ENCODE data around the gene TMC3.

TMC3 gene

GRCh38 chr15:81315452-81316175, 58.4 kb downstream of the TMC3 start:
- H3K27ac ChIP-seq (ENCODE audit: low read depth, low read length): no peak overlapping the region
- no peaks in the 10 kb centered on the region for H3K27me3 ChIP-seq (ENCODE audit: control insufficient read depth in 1 of 2, insufficient read depth in 2 of 2, low read length in 2 of 2)
- H3K36me3 ChIP-seq (ENCODE audit: control insufficient read depth in 1 of 2, insufficient read depth in 2 of 2, low read length in 2 of 2): peaks cover 32 to 84% of the 10 kb centered on the region in 2 donors
- no peak overlapping the region for H3K4me3 ChIP-seq (ENCODE audit: low read depth in 1 of 2, low read length in 2 of 2)
- H3K9me3 ChIP-seq (ENCODE audit: control insufficient read depth in 1 of 2, low read length in 2 of 2): no peaks in the 10 kb centered on the region
- H3K4me1 ChIP-seq (ENCODE audit: control insufficient read depth in 1 of 2, insufficient read depth in 2 of 2, low read length in 2 of 2): peaks cover 9 to 11% of the 10 kb centered on the region in 2 donors
- no peak overlapping the region for H3K9ac ChIP-seq (ENCODE audit: low read depth in 1 of 2, low read length in 2 of 2)

GRCh38 chr15:81314378-81314777, 59.6 kb downstream of the TMC3 start:
- Histone ChIP-seq H3K27me3 (ENCODE audit: control insufficient read depth in 1 of 2, insufficient read depth in 2 of 2, low read length in 2 of 2) (no peaks in the 10 kb centered on the region), H3K4me3 (ENCODE audit: low read depth in 1 of 2, low read length in 2 of 2) (no peak overlapping the region), H3K27ac (ENCODE audit: low read depth, low read length) (no peak overlapping the region), H3K9ac (ENCODE audit: low read depth in 1 of 2, low read length in 2 of 2) (no peak overlapping the region), H3K9me3 (ENCODE audit: control insufficient read depth in 1 of 2, low read length in 2 of 2) (no peaks in the 10 kb centered on the region), H3K36me3 (ENCODE audit: control insufficient read depth in 1 of 2, insufficient read depth in 2 of 2, low read length in 2 of 2) (peaks cover 27 to 83% of the 10 kb centered on the region in 2 donors), H3K4me1 (ENCODE audit: control insufficient read depth in 1 of 2, insufficient read depth in 2 of 2, low read length in 2 of 2) (peaks cover 9 to 11% of the 10 kb centered on the region in 2 donors)

- Histone ChIP-seq H3K36me3 (ENCODE audit: control insufficient read depth in 1 of 2, insufficient read depth in 2 of 2, low read length in 2 of 2) (peaks cover 27 to 83% of the 10 kb centered on the region in 2 donors), H3K9ac (ENCODE audit: low read depth in 1 of 2, low read length in 2 of 2) (no peak overlapping the region), H3K27ac (ENCODE audit: low read depth, low read length) (no peak overlapping the region), H3K9me3 (ENCODE audit: control insufficient read depth in 1 of 2, low read length in 2 of 2) (no peaks in the 10 kb centered on the region), H3K27me3 (ENCODE audit: control insufficient read depth in 1 of 2, insufficient read depth in 2 of 2, low read length in 2 of 2) (no peaks in the 10 kb centered on the region), H3K4me3 (ENCODE audit: low read depth in 1 of 2, low read length in 2 of 2) (no peak overlapping the region), H3K4me1 (ENCODE audit: control insufficient read depth in 1 of 2, insufficient read depth in 2 of 2, low read length in 2 of 2) (peaks cover 9 to 10% of the 10 kb centered on the region in 2 donors)
Measured at GRCh38 chr15:81313686-81314085, 60.3 kb downstream of the TMC3 start.

- H3K4me3 ChIP-seq (ENCODE audit: low read depth in 1 of 2, low read length in 2 of 2): no peak overlapping the region
- H3K4me1 ChIP-seq (ENCODE audit: control insufficient read depth in 1 of 2, insufficient read depth in 2 of 2, low read length in 2 of 2): peaks cover 8 to 9% of the 10 kb centered on the region in 2 donors
- no peaks in the 10 kb centered on the region for H3K27me3 ChIP-seq (ENCODE audit: control insufficient read depth in 1 of 2, insufficient read depth in 2 of 2, low read length in 2 of 2)
- no peak overlapping the region for H3K9ac ChIP-seq (ENCODE audit: low read depth in 1 of 2, low read length in 2 of 2)
- H3K27ac ChIP-seq (ENCODE audit: low read depth, low read length): no peak overlapping the region
- peaks cover 30 to 83% of the 10 kb centered on the region in 2 donors for H3K36me3 ChIP-seq (ENCODE audit: control insufficient read depth in 1 of 2, insufficient read depth in 2 of 2, low read length in 2 of 2)
- H3K9me3 ChIP-seq (ENCODE audit: control insufficient read depth in 1 of 2, low read length in 2 of 2): no peaks in the 10 kb centered on the region
Measured at GRCh38 chr15:81312790-81313543, 61.0 kb downstream of the TMC3 start.

GRCh38 chr15:81311752-81312464, 62.1 kb downstream of the TMC3 start:
- no peaks in the 10 kb centered on the region for H3K27me3 ChIP-seq (ENCODE audit: control insufficient read depth in 1 of 2, insufficient read depth in 2 of 2, low read length in 2 of 2)
- H3K4me1 ChIP-seq (ENCODE audit: control insufficient read depth in 1 of 2, insufficient read depth in 2 of 2, low read length in 2 of 2): peaks cover 6 to 9% of the 10 kb centered on the region in 2 donors
- no peak overlapping the region for H3K4me3 ChIP-seq (ENCODE audit: low read depth in 1 of 2, low read length in 2 of 2)
- H3K9ac ChIP-seq (ENCODE audit: low read depth in 1 of 2, low read length in 2 of 2): no peak overlapping the region
- no peaks in the 10 kb centered on the region for H3K9me3 ChIP-seq (ENCODE audit: control insufficient read depth in 1 of 2, low read length in 2 of 2)
- H3K36me3 ChIP-seq (ENCODE audit: control insufficient read depth in 1 of 2, insufficient read depth in 2 of 2, low read length in 2 of 2): peaks cover 30 to 80% of the 10 kb centered on the region in 2 donors
- H3K27ac ChIP-seq (ENCODE audit: low read depth, low read length): peak overlapping the region; percentile 4

- no peak overlapping the region for H3K9ac ChIP-seq (ENCODE audit: low read depth in 1 of 2, low read length in 2 of 2)
- no peaks in the 10 kb centered on the region for H3K27me3 ChIP-seq (ENCODE audit: control insufficient read depth in 1 of 2, insufficient read depth in 2 of 2, low read length in 2 of 2)
- H3K4me1 ChIP-seq (ENCODE audit: control insufficient read depth in 1 of 2, insufficient read depth in 2 of 2, low read length in 2 of 2): peaks cover 6 to 9% of the 10 kb centered on the region in 2 donors
- H3K9me3 ChIP-seq (ENCODE audit: control insufficient read depth in 1 of 2, low read length in 2 of 2): no peaks in the 10 kb centered on the region
- no peak overlapping the region for H3K4me3 ChIP-seq (ENCODE audit: low read depth in 1 of 2, low read length in 2 of 2)
- peaks cover 39 to 80% of the 10 kb centered on the region in 2 donors for H3K36me3 ChIP-seq (ENCODE audit: control insufficient read depth in 1 of 2, insufficient read depth in 2 of 2, low read length in 2 of 2)
- H3K27ac ChIP-seq (ENCODE audit: low read depth, low read length): no peak overlapping the region
Measured at GRCh38 chr15:81310480-81310879, 63.5 kb downstream of the TMC3 start.

- Histone ChIP-seq H3K9me3 (ENCODE audit: control insufficient read depth in 1 of 2, low read length in 2 of 2) (no peaks in the 10 kb centered on the region), H3K27ac (ENCODE audit: low read depth, low read length) (no peak overlapping the region), H3K36me3 (ENCODE audit: control insufficient read depth in 1 of 2, insufficient read depth in 2 of 2, low read length in 2 of 2) (peaks cover 39 to 74% of the 10 kb centered on the region in 2 donors), H3K27me3 (ENCODE audit: control insufficient read depth in 1 of 2, insufficient read depth in 2 of 2, low read length in 2 of 2) (no peaks in the 10 kb centered on the region), H3K4me3 (ENCODE audit: low read depth in 1 of 2, low read length in 2 of 2) (no peak overlapping the region), H3K4me1 (ENCODE audit: control insufficient read depth in 1 of 2, insufficient read depth in 2 of 2, low read length in 2 of 2) (peaks cover 6 to 9% of the 10 kb centered on the region in 2 donors), H3K9ac (ENCODE audit: low read depth in 1 of 2, low read length in 2 of 2) (no peak overlapping the region)
Measured at GRCh38 chr15:81309647-81310450, 64.2 kb downstream of the TMC3 start.

GRCh38 chr15:81308260-81308659, 65.8 kb downstream of the TMC3 start:
- peaks cover 17 to 18% of the 10 kb centered on the region in 2 donors for H3K4me1 ChIP-seq (ENCODE audit: control insufficient read depth in 1 of 2, insufficient read depth in 2 of 2, low read length in 2 of 2)
- H3K27me3 ChIP-seq (ENCODE audit: control insufficient read depth in 1 of 2, insufficient read depth in 2 of 2, low read length in 2 of 2): no peaks in the 10 kb centered on the region
- no peak overlapping the region for H3K9ac ChIP-seq (ENCODE audit: low read depth in 1 of 2, low read length in 2 of 2)
- H3K27ac ChIP-seq (ENCODE audit: low read depth, low read length): no peak overlapping the region
- no peak overlapping the region for H3K4me3 ChIP-seq (ENCODE audit: low read depth in 1 of 2, low read length in 2 of 2)
- peaks cover 50 to 70% of the 10 kb centered on the region in 2 donors for H3K36me3 ChIP-seq (ENCODE audit: control insufficient read depth in 1 of 2, insufficient read depth in 2 of 2, low read length in 2 of 2)
- no peaks in the 10 kb centered on the region for H3K9me3 ChIP-seq (ENCODE audit: control insufficient read depth in 1 of 2, low read length in 2 of 2)

GRCh38 chr15:81304226-81304625, 69.8 kb downstream of the TMC3 start:
- Histone ChIP-seq H3K4me1 (ENCODE audit: control insufficient read depth in 1 of 2, insufficient read depth in 2 of 2, low read length in 2 of 2) (peaks cover 12 to 25% of the 10 kb centered on the region in 2 donors), H3K9me3 (ENCODE audit: control insufficient read depth in 1 of 2, low read length in 2 of 2) (no peaks in the 10 kb centered on the region), H3K4me3 (ENCODE audit: low read depth in 1 of 2, low read length in 2 of 2) (no peak overlapping the region), H3K27ac (ENCODE audit: low read depth, low read length) (peak overlapping the region; percentile 30), H3K27me3 (ENCODE audit: control insufficient read depth in 1 of 2, insufficient read depth in 2 of 2, low read length in 2 of 2) (no peaks in the 10 kb centered on the region), H3K9ac (ENCODE audit: low read depth in 1 of 2, low read length in 2 of 2) (no peak overlapping the region), H3K36me3 (ENCODE audit: control insufficient read depth in 1 of 2, insufficient read depth in 2 of 2, low read length in 2 of 2) (peaks cover 46 to 55% of the 10 kb centered on the region in 2 donors)

All from duodenal mucosa (tissue), 2 donors.